GM10248 (cell line): ENCODE results near the gene RGL1.

Experiments
- CTCF ChIA-PET: fragments of 300-600 bp; sonication (Branson Sonifier 250); formaldehyde crosslinking; extraction: SDS; loops from one replicate; lab custom pipeline; 2021; ENCODE audit warnings: antibody characterized with exemption; lab: Yijun Ruan, JAX
- POLR2A ChIA-PET: fragments of 350-650 bp; sonication (Branson Sonifier 250); formaldehyde crosslinking; extraction: SDS; loops from one replicate; lab custom pipeline; 2020; ENCODE audit warnings: antibody characterized with exemption; lab: Yijun Ruan, JAX
- DNase-seq: peaks from one replicate; pipeline ENCODE4 v3.0.0; 2012; ENCODE audit errors: extremely low spot score
- TF ChIP-seq, protein P1 (sequence below): IDR thresholded peaks from 2 replicates; pipeline ENCODE4 v1.5.1; 2012; ENCODE audit warnings: mild to moderate bottlenecking, low read depth; ENCODE audit errors: extremely low read depth, missing control alignments, control extremely low read depth

The RGL1 gene

DNA sequence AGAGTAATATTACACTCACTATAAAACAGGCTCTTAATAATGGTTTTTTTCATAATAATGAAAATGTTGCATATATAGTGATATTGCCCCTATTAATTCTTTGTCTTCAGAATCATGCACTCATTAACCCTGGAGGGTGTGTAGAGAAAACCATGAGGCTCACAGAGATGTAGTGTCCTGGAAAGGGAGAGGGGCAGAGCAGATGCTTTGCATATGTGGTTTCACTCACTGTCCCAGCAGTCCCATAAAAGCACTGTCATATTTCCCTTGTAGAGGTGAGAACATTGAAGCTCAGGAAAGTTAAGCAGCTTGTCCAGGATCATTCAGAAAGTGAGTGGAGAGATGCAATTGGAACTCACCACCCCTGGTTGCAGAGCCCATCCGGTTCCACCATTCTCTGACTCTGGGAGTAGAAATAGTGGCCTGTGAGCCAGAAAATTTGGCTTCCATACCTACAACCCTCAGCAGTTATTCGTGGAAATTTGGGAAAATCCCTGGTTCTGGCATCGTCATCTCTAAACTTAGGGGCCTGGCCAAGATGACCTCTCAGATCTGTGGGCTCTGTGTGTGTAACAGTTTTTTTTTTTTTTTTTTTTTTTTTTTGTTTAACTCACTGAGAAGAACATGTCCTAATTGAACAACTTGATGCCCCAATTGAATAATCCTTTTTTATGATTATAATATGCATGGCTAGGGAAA lies 86.4 kb downstream of the RGL1 start:
- ChIA-PET POLR2A (no interaction called here), CTCF (interaction anchor here (0.7 to 7.1 kb wide), 10 partner anchors 9 to 237 kb away, joined by 3 to 51 read pairs (median 4); no protein-coding TSS in a partner anchor)
- TF ChIP-seq, protein P1, sequence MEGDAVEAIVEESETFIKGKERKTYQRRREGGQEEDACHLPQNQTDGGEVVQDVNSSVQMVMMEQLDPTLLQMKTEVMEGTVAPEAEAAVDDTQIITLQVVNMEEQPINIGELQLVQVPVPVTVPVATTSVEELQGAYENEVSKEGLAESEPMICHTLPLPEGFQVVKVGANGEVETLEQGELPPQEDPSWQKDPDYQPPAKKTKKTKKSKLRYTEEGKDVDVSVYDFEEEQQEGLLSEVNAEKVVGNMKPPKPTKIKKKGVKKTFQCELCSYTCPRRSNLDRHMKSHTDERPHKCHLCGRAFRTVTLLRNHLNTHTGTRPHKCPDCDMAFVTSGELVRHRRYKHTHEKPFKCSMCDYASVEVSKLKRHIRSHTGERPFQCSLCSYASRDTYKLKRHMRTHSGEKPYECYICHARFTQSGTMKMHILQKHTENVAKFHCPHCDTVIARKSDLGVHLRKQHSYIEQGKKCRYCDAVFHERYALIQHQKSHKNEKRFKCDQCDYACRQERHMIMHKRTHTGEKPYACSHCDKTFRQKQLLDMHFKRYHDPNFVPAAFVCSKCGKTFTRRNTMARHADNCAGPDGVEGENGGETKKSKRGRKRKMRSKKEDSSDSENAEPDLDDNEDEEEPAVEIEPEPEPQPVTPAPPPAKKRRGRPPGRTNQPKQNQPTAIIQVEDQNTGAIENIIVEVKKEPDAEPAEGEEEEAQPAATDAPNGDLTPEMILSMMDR: no peak
- no peak for DNase-seq

DNA sequence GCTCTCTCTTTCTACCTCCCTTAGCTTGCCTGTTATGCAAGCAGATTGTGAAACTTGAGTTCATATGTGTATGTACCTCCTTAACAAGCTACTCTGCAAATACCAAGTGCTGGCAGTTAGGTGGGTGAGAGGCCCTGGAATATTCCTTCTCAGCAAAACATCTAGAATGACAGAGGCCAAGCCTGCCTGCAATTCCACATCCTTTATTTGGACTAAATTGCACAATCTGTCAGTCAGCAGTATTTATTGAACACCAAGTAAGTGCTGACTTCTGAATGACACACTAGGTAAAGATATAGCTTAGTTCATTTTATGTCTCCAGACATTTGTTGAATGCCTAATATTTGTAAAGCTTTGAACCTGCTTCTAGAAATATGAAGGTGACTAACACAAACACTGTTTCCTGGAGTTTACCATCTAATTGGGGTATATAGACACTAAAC lies 87.5 kb downstream of the RGL1 start:
- TF ChIP-seq, protein P1: no peak
- CTCF ChIA-PET: interaction anchor here (0.7 to 7.1 kb wide), 14 partner anchors 10 to 665 kb away, joined by 3 to 51 read pairs (median 4); no protein-coding TSS in a partner anchor
- DNase-seq: no peak
- POLR2A ChIA-PET: no interaction called here

DNA sequence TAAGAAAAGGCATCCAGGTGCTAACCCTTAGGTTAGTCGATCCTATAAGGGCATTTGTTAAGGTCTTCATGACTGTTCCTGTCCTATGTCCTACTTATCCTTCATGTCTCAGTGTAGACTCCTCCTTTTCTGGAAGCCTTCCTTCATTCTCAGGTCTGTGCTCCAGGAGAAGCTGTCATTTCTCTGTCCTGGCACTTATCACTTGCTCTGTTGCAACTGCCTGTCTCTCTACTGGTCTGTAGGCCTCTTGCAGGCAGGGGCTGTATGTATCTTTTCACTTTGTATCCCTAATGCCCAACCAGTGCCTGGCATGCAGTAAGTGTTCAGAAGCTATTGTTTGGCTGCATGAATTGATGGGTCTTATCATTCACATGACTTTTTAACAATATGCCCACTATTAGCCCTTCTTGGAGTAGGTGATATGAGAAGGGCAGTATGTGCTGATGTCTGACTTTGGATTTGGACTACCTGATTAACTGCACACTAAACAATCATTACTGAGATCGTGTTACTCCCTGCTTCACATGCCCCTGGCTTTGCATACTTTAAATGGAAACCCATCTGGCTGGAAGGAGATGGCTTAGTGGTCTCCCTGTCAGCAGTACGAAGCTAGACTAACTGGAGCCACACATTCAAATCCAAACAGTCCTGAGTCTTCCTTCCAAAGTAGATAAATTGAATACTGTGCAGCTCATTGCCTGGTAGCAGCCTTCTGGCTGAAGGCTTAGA lies 88.8 kb downstream of the RGL1 start:
- TF ChIP-seq, protein P1: no peak
- POLR2A ChIA-PET: no interaction called here
- no peak for DNase-seq
- CTCF ChIA-PET: interaction anchor here (0.9 to 7.1 kb wide), 7 partner anchors 8 to 666 kb away, joined by 3 to 51 read pairs (median 6); no protein-coding TSS in a partner anchor

DNA sequence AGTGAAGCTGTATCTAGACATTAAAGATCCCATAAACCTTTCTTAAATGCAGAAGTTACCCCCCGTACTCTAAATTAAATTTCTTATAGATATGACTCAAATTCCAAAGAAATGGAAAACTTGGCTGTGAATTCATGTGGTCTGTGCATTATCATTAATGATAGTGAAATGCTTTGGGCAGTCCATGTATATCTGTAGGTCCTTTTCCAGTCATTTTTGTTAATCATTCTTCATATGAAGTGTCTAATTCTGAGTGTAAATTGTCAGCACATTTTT lies 89.3 kb downstream of the RGL1 start:
- ChIA-PET CTCF (interaction anchor here (1.2 to 7.1 kb wide), 3 partner anchors 17 to 22 kb away, joined by 4 to 51 read pairs (median 7); no protein-coding TSS in a partner anchor), POLR2A (no interaction called here)
- no peak for DNase-seq
- TF ChIP-seq, protein P1: no peak

DNA sequence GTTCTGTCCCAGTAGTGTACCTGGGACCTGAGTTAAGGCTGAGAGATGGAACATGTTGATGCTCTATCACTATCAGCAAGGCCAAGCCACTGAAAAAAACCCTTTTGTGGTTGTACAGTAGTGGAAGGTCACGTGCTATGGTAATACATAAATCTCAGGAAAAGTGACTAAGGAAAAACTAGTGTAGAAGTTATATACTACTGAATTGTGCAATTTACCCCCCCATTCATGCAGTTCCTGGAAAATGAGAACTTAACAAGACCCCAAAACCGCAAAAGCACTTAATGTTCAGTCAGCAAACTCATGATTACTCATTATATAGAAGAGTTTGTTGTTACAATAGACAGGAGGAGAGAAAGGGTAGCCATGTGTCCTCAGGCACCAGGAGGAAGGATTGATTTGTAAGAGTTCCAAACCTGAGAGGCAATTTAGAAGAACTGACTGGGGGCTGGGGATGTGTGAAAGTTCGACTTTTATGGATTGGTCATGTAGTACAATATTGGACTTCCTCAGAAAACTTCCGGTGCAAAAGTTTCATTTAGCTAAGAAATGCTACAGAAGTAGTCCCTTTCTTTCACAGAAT lies 91.6 kb downstream of the RGL1 start:
- ChIA-PET POLR2A (no interaction called here), CTCF (interaction anchor here (0.7 to 5.9 kb wide), 7 partner anchors 15 to 270 kb away, joined by 3 to 58 read pairs (median 6); no protein-coding TSS in a partner anchor)
- TF ChIP-seq, protein P1: no peak
- no peak for DNase-seq

DNA sequence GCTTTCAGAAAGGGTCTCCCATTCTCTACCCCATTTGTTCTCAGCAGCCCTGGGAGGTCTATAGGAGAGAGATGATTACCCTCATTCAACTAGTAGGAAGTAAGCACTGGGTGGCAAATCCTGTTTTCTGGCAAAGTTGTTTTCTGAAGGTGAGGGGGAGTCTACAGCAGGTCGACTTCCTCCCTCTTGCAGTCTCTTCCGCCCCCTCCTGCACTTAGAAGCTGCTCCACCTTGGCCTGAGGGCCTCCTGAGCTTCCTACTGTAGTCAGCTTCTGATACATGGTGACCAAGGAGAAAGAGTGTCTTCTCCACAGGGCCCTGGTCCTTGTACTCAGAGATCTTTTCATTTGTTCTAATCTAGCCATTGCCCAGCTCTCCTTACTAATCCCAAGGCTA lies 93.1 kb downstream of the RGL1 start:
- DNase-seq: no peak
- CTCF ChIA-PET: interaction anchor here (0.6 to 5.9 kb wide), 15 partner anchors 9 to 246 kb away, joined by 3 to 58 read pairs (median 5); no protein-coding TSS in a partner anchor
- POLR2A ChIA-PET: interaction anchor here (1.0 kb wide), 1 partner anchor 13 kb away, joined by 4 read pairs; no protein-coding TSS in a partner anchor
- TF ChIP-seq, protein P1: no peak
